GM23338 (cell line): ENCODE results near the gene CFAP74. TPM values are rescaled to one million over a fixed set of nuclear protein-coding genes. Genes with fewer than 3 reads are reported as not detected.

Experiments
- ATAC-seq: fragments of 200-7000 bp; cut with Tn5 transposase; 3 replicates; pipeline ENCODE4 v1.9.1; 2020
- DNase-seq: peaks from one replicate; pipeline ENCODE4 v3.0.0-alpha.2; 2015; ENCODE audit warnings: low spot score
- H2AFZ ChIP-seq: fragments of 200-600 bp; sonication (generic); 2 replicates; pipeline ENCODE4 v1.8.0; 2016; ENCODE audit warnings: antibody characterized with exemption, mild to moderate bottlenecking, moderate library complexity
- H3F3A ChIP-seq: fragments of 200-600 bp; sonication (generic); replicated peaks from 2 replicates; pipeline ENCODE4 v1.8.0; 2017; ENCODE audit warnings: antibody characterized with exemption, mixed run types, low read depth
- H3K27ac ChIP-seq: fragments of 200-600 bp; sonication (generic); 2 replicates; pipeline ENCODE4 v1.6.1; 2016; ENCODE audit warnings: low read depth
- H3K27me3 ChIP-seq: fragments of 200-600 bp; sonication (generic); 2 replicates; pipeline ENCODE4 v1.8.0; 2016; ENCODE audit warnings: mild to moderate bottlenecking, mixed run types, moderate library complexity; ENCODE audit not compliant: insufficient read depth
- H3K36me3 ChIP-seq: fragments of 200-600 bp; sonication (generic); 2 replicates; pipeline ENCODE4 v1.8.0; 2016; ENCODE audit warnings: mild to moderate bottlenecking; ENCODE audit not compliant: insufficient read depth
- H3K4me1 ChIP-seq: fragments of 200-600 bp; sonication (generic); 2 replicates; pipeline ENCODE4 v1.8.0; 2016; ENCODE audit warnings: mild to moderate bottlenecking, moderate library complexity; ENCODE audit not compliant: insufficient read depth
- H3K4me2 ChIP-seq: fragments of 200-600 bp; sonication (generic); 2 replicates; pipeline ENCODE4 v1.7.1; 2017; ENCODE audit warnings: mixed run types
- H3K4me3 ChIP-seq: fragments of 200-600 bp; sonication (generic); 2 replicates; pipeline ENCODE4 v1.6.1; 2016; ENCODE audit warnings: mixed run types
- H3K79me2 ChIP-seq: fragments of 200-600 bp; sonication (generic); replicated peaks from 2 replicates; pipeline ENCODE4 v1.8.0; 2017; ENCODE audit warnings: mild to moderate bottlenecking; ENCODE audit not compliant: insufficient read depth
- H3K9me2 ChIP-seq: fragments of 200-600 bp; sonication (generic); 2 replicates; pipeline ENCODE4 v1.8.0; 2017; ENCODE audit not compliant: insufficient read depth
- H4K20me1 ChIP-seq: fragments of 200-600 bp; sonication (generic); replicated peaks from 2 replicates; pipeline ENCODE4 v1.8.0; 2017; ENCODE audit warnings: mild to moderate bottlenecking; ENCODE audit not compliant: insufficient read depth
- H3K27ac Mint-ChIP-seq: 2 replicates; pipeline ENCODE4 v1.8.0; 2020; ENCODE audit warnings: inconsistent platforms, mild to moderate bottlenecking, moderate library complexity, mixed read lengths
- H3K27me3 Mint-ChIP-seq: 3 replicates; pipeline ENCODE4 v1.8.0; 2022; ENCODE audit warnings: low read depth, mild to moderate bottlenecking, moderate library complexity, mixed read lengths, inconsistent platforms; ENCODE audit not compliant: insufficient read depth, poor library complexity
- H3K36me3 Mint-ChIP-seq: 3 replicates; pipeline ENCODE4 v1.8.0; 2021; ENCODE audit warnings: low read depth, mild to moderate bottlenecking, inconsistent platforms, moderate library complexity, mixed read lengths
- H3K4me1 Mint-ChIP-seq: 3 replicates; pipeline ENCODE4 v1.8.0; 2020; ENCODE audit warnings: mild to moderate bottlenecking, inconsistent platforms, mixed read lengths
- H3K4me3 Mint-ChIP-seq: 3 replicates; pipeline ENCODE4 v1.8.0; 2021; ENCODE audit warnings: moderate library complexity, mild to moderate bottlenecking, inconsistent platforms, mixed read lengths
- H3K9me3 Mint-ChIP-seq: 3 replicates; pipeline ENCODE4 v1.8.0; 2020; ENCODE audit warnings: moderate library complexity, mild to moderate bottlenecking, inconsistent platforms, mixed read lengths
- CREB1 ChIP-seq: fragments of 250-450 bp; sonication (Bioruptor Pico); IDR thresholded peaks from 2 replicates; pipeline ENCODE4 v1.5.0; 2020; ENCODE audit warnings: low read depth, mild to moderate bottlenecking, moderate library complexity
- CTCF ChIP-seq, 2 experiments: fragments of 200-600 bp in 1 of 2; sonication (generic) in 1 of 2; conservative IDR thresholded peaks; 2 replicates each; pipeline versions ENCODE4 v1.5.1 to v1.6.1; 2016 to 2017; ENCODE audit warnings: antibody characterized with exemption in 2 of 2, low read depth in 2 of 2, mild to moderate bottlenecking in 2 of 2, moderate library complexity in 1 of 2
- POLR2AphosphoS5 ChIP-seq: IDR thresholded peaks from 2 replicates; pipeline ENCODE4 v1.6.1; 2016; ENCODE audit warnings: antibody characterized with exemption, low read depth
- REST ChIP-seq: IDR thresholded peaks from one replicate; pipeline ENCODE4 v1.6.1; 2018; ENCODE audit warnings: antibody characterized with exemption; ENCODE audit not compliant: unreplicated experiment
- polyA plus RNA-seq: library from polyadenylated mRNA; unstranded; fragments of >200 nt; fragmentation: Nextera tagmentation; extraction: Ambion mirVana; gene quantifications from 2 replicates; pipeline ENCODE4 v1.2.1, GENCODE V29; 2016
- total RNA-seq: library from RNA; depleted of rRNA; stranded (reverse); fragments of >200 nt; shearing (Covaris generic); gene quantifications from 2 replicates; pipeline ENCODE4 v1.2.3, GENCODE V29; 2014

Gene CFAP74
- total and polyA plus RNA-seq, 2 experiments from 2014 or later: 0.21 TPM; not detected in 1

DNA sequence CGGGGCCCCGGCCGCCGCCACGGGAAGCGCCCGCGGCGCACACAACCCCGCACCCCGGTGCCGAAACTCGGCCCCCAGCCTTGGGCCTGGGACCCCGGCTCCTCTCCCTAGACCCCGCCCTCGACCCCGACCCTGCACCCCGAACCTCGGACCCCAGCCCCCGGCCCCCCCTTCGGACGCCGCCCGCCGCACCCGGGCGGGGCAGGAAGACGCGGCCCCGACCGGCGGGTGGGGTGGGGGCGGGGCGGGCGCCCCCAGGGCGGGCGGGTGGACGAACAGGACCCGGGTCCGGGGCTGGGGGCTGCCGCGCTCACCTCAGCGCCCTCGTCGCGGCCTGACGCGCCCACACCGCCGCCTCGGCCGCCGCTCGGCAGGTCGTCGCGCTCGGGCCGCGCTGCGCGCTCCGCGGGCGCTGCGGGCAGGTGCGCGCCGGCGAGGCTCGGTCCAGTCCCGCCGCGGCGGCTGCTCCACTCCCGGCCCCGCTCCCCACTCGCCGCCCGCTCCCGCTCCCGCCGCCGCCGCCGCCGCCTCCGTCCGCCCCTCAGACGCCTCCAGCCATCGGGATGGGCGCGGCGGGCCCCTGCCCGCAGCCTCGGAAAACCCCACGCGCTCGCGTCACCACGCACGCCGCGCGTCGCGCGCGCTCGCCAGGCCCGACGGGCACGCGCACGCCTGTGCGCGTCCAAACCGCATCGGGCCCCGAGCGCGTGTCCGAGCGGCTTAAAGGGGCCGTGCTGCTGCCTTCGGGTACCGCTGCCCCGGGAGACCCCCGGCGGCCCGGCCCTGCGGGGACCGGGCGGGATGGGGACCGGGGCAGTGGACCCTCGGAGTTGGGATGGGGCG lies 112.9 kb downstream of the CFAP74 start, which contains the start of gene GNB1:
Gene GNB1 (minus strand): TSS at position 582 of the 843 bp plus-strand sequence. CDS start 65,634 bp downstream, outside the sequence.
- H3K4me1 ChIP-seq: peaks cover 34% of the 10 kb centered on the region
- Mint-ChIP-seq H3K27ac (no peak within 1 kb of the TSS), H3K27me3 (peaks cover 11% of the 10 kb centered on the region), H3K36me3 (peaks cover 14% of the 10 kb centered on the region), H3K4me3 (peak within 1 kb of the TSS; percentile 83), H3K4me1 (peaks cover 47% of the 10 kb centered on the region), H3K9me3 (no peaks in the 10 kb centered on the region; the same call in 2 of the 3 replicates)
- TF ChIP-seq REST (peak; percentile 13), CREB1 (CRISPR knock-in tag) (peak; percentile 93), CTCF (conservative IDR thresholded peaks at IDR 0.05; ENCODE audit: low read depth in 2 of 2) (no peak), POLR2AphosphoS5 (peak; percentile 37; the same call in 1 of the 2 replicates)
- H2AFZ ChIP-seq: no peak within 1 kb of the TSS
- H3K79me2 ChIP-seq: peaks cover 54% of the 10 kb centered on the region
- H3K27ac ChIP-seq: peak within 1 kb of the TSS; percentile 90
- peak within 1 kb of the TSS; percentile 86 for H3K4me2 ChIP-seq
- peak; percentile 55 for ATAC-seq
- no peaks in the 10 kb centered on the region for H3K27me3 ChIP-seq
- H3F3A ChIP-seq: peaks cover 15% of the 10 kb centered on the region
- H4K20me1 ChIP-seq: peaks cover 36% of the 10 kb centered on the region
- peak within 1 kb of the TSS; percentile 70 for H3K4me3 ChIP-seq
- peak; percentile 87 for DNase-seq
- H3K36me3 ChIP-seq: no peaks in the 10 kb centered on the region
- no peaks in the 10 kb centered on the region for H3K9me2 ChIP-seq

DNA sequence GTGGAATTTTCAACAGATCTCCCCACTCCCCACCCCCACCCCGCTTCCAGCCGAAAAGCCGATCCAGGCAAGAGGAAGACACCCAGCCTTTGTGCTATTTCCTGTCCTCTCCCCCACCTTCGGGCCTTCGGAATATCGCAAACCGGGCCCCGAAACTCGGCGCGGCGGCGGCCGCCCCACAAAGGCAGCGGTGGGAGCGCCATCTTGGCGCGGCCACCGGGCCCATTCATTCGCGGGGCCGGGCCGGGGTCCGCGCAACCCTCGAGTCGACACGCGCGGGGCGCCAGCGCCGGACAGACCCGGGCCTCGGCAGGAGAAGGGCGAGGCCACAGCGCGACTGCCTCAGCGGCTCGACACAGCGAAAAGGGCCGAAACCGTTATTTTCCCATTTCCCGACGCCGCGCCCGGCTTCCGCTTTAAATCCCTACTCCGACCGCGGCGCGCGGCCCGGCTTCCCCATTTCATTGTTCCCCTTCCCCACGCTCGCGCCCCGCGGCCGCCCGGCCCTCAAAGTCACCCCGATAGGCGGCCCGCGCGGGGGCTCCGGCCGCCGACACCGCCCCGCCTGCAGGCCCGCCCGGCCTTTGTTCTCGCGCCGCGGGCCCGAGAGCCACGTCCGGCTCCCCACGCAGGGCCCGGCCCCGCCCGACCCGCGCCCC lies 113.6 kb downstream of the CFAP74 start:
- Histone ChIP-seq H3K27me3 (no peaks in the 10 kb centered on the region), H3K9me2 (no peaks in the 10 kb centered on the region), H3F3A (peaks cover 15% of the 10 kb centered on the region), H3K79me2 (peaks cover 61% of the 10 kb centered on the region), H3K4me2 (peak overlapping the region; percentile 78), H2AFZ (no peak overlapping the region), H3K4me3 (peak overlapping the region; percentile 70), H3K27ac (peak overlapping the region; percentile 90), H3K4me1 (peaks cover 30% of the 10 kb centered on the region), H3K36me3 (no peaks in the 10 kb centered on the region), H4K20me1 (peaks cover 43% of the 10 kb centered on the region)
- ATAC-seq (no peak; the same call in 2 of the 3 replicates), DNase-seq (peak; percentile 72)
- Mint-ChIP-seq H3K4me3 (peak overlapping the region; percentile 83), H3K27me3 (peaks cover 9% of the 10 kb centered on the region), H3K27ac (peak overlapping the region; percentile 88), H3K9me3 (no peaks in the 10 kb centered on the region), H3K36me3 (peaks cover 14% of the 10 kb centered on the region), H3K4me1 (peaks cover 41% of the 10 kb centered on the region)
- TF ChIP-seq REST (no peak), CTCF (conservative IDR thresholded peaks at IDR 0.05; ENCODE audit: low read depth in 2 of 2) (no peak)
